Transverse colon (tissue), 4 donors: ENCODE results near the gene TPRG1L. TPM values are rescaled to one million over a fixed set of nuclear protein-coding genes. Genes with fewer than 3 reads are reported as not detected.

Source experiments
- DNase-seq: peaks from one replicate; pipeline ENCODE4 v3.0.0-alpha.2; 2019
- H3K27ac ChIP-seq, 4 donors: fragments of 200-600 bp; sonication (generic); 2 replicates each; pipeline ENCODE4 v1.5.1; 2016 to 2018; ENCODE audit warnings: inconsistent platforms in 4 of 4
- H3K27me3 ChIP-seq: fragments of 200-600 bp; sonication (generic); 2 replicates; pipeline ENCODE4 v1.5.1; 2017; ENCODE audit warnings: inconsistent platforms
- H3K36me3 ChIP-seq, 4 donors: fragments of 200-600 bp; sonication (generic); 2 replicates each; pipeline ENCODE4 v1.5.1; 2017 to 2019; ENCODE audit warnings: inconsistent platforms in 4 of 4
- H3K4me1 ChIP-seq, 4 donors: fragments of 200-600 bp; sonication (generic); 2 replicates each; pipeline ENCODE4 v1.5.1; 2017 to 2020; ENCODE audit warnings: inconsistent platforms in 4 of 4
- H3K4me3 ChIP-seq, 4 donors: fragments of 200-600 bp; sonication (generic); 1 replicate in 1 of 4; 2 replicates in 3 of 4; pipeline versions ENCODE4 v1.5.1 to v1.6.1; 2017 to 2019; ENCODE audit warnings: inconsistent platforms in 4 of 4
- H3K9me3 ChIP-seq, 2 donors: fragments of 200-600 bp; sonication (generic); 2 replicates each; pipeline ENCODE4 v1.5.1; 2017 to 2019; ENCODE audit warnings: inconsistent platforms in 2 of 2
- CTCF ChIP-seq, 5 experiments: fragments of 200-600 bp in 3 of 5; fragments of 450-650 bp in 2 of 5; sonication (generic) in 3 of 5; IDR thresholded peaks; 1 replicate in 2 of 5; 2 replicates in 3 of 5; pipeline ENCODE4 v1.5.1; 2016 to 2017; ENCODE audit warnings: antibody characterized with exemption in 5 of 5, inconsistent platforms in 3 of 5, mild to moderate bottlenecking in 2 of 5, moderate library complexity in 1 of 5
- EP300 ChIP-seq: sonication (generic); formaldehyde crosslinking; IDR thresholded peaks from one replicate; pipeline ENCODE4 v1.6.1; 2017; ENCODE audit warnings: antibody characterized with exemption, low read depth
- POLR2A ChIP-seq: fragments of 450-650 bp; IDR thresholded peaks from one replicate; pipeline ENCODE4 v1.6.1; 2016; ENCODE audit warnings: antibody characterized with exemption, mild to moderate bottlenecking, moderate library complexity
- POLR2AphosphoS5 ChIP-seq, 3 donors: sonication (generic); formaldehyde crosslinking; IDR thresholded peaks; one replicate each; pipeline ENCODE4 v1.6.1; 2016; ENCODE audit warnings: antibody characterized with exemption in 3 of 3
- WGBS, 2 donors: methylation state at CpG; one replicate each; pipeline ENCODE4 v1.1.5; 2018; ENCODE audit warnings: low coverage in 1 of 2; 5-methylcytosine and 5-hydroxymethylcytosine counted together
- in situ Hi-C, 4 donors: fragments of 200-750 bp; cut with MboI; loops; one replicate each; pipeline versions ENCODE4 v1.15.0 to v1.15.1; 2017; ENCODE audit warnings: low sequenced_read_pairs in 3 of 4, low pct_ligation_motif_present in 1 of 4, low pct_unique_long_range_greater_than_20kb in 1 of 4
- intact Hi-C: fragments of 100-400 bp; cut with DNase I; formaldehyde crosslinking; loops from one replicate; pipeline ENCODE4 v1.15.1; 2023; ENCODE audit warnings: low total_unique reads
- total RNA-seq, 4 donors: library from RNA; depleted of rRNA; stranded (reverse); fragments of >200 nt; gene quantifications; one replicate each; pipeline ENCODE4 v1.1.0, GENCODE V29; 2016

Gene TPRG1L
- total RNA-seq, 4 donors from 2014 or later: 24.5 to 86.8 (median 56.0) TPM

GRCh38 chr1:3623441-3624199, 1.2 kb upstream of the TPRG1L start:
- DNase-seq: no peak
- WGBS, 2 donors: 35 to 41% methylated on average over 16 to 23 of the region's 23 CpGs
- in situ Hi-C loops: loop anchor here in 1 of 4 donors (10.0 kb wide), 1 partner anchor 139 kb away; no protein-coding TSS in a partner anchor

GRCh38 chr1:3625151-3625907, 514 bp downstream of the TPRG1L start:
- Histone ChIP-seq H3K4me1 (peaks cover 15 to 27% (median 24%) of the 10 kb centered on the region in 4 donors), H3K27me3 (no peaks in the 10 kb centered on the region), H3K27ac (peak overlapping the region; percentile 82 to 94 (median 92)), H3K4me3 (peak overlapping the region; percentile 78 to 98 (median 90)), H3K36me3 (peaks cover 0 to 18% (median 8%) of the 10 kb centered on the region in 4 donors), H3K9me3 (no peaks in the 10 kb centered on the region)
- 2% methylated on average over 43 of the region's 71 CpGs; no CpG with 5 or more reads in 1 of the 2 donors for WGBS, 2 donors
- in situ Hi-C loops (loop anchor here in 1 of 4 donors (10.0 kb wide), 1 partner anchor 141 kb away; no protein-coding TSS in a partner anchor), intact Hi-C loops (loop anchor here (10.0 kb wide), 1 partner anchor 1431 kb away; the partner anchor contains the start of gene FAAP20)
- TF ChIP-seq CTCF (IDR thresholded peaks at IDR 0.05): no peak
- TF ChIP-seq POLR2AphosphoS5 (IDR thresholded peaks at IDR 0.05): peak; percentile 47 to 72 (median 60)
- no peak for TF ChIP-seq EP300
- peak; percentile 79 for TF ChIP-seq POLR2A
- peak; percentile 72 for DNase-seq

More at GRCh38 chr1:3623441-3624199, 1.2 kb upstream of the TPRG1L start:
- peak overlapping the region; percentile 82 to 94 (median 92) for H3K27ac ChIP-seq
- H3K4me1 ChIP-seq: peaks cover 15 to 30% (median 26%) of the 10 kb centered on the region in 4 donors
- H3K27me3 ChIP-seq: no peaks in the 10 kb centered on the region
- H3K9me3 ChIP-seq: no peaks in the 10 kb centered on the region
- intact Hi-C loops: loop anchor here (10.0 kb wide), 1 partner anchor 1429 kb away; the partner anchor contains the start of gene FAAP20
- H3K36me3 ChIP-seq: peaks cover 0 to 16% (median 5%) of the 10 kb centered on the region in 4 donors
- H3K4me3 ChIP-seq: peak overlapping the region; percentile 78 to 98 (median 94)
- TF ChIP-seq CTCF (IDR thresholded peaks at IDR 0.05) (no peak), EP300 (no peak), POLR2AphosphoS5 (IDR thresholded peaks at IDR 0.05) (no peak), POLR2A (no peak)

- in situ Hi-C loops: loop anchor here in 1 of 4 donors (10.0 kb wide), 1 partner anchor 141 kb away; no protein-coding TSS in a partner anchor
These were observed 1.2 kb downstream of the TPRG1L start for GRCh38 chr1:3626025-3626424.

GRCh38 chr1:3627515-3628253, 2.9 kb downstream of the TPRG1L start:
- Histone ChIP-seq H3K27me3 (no peaks in the 10 kb centered on the region), H3K4me3 (no peak overlapping the region), H3K36me3 (peaks cover 0 to 18% (median 8%) of the 10 kb centered on the region in 4 donors), H3K4me1 (peaks cover 15 to 23% (median 23%) of the 10 kb centered on the region in 4 donors), H3K27ac (no peak overlapping the region), H3K9me3 (no peaks in the 10 kb centered on the region)
- TF ChIP-seq CTCF (IDR thresholded peaks at IDR 0.05) (no peak), EP300 (no peak), POLR2A (no peak)
- no peak for DNase-seq
- in situ Hi-C loops (loop anchor here in 1 of 4 donors (10.0 kb wide), 1 partner anchor 143 kb away; no protein-coding TSS in a partner anchor), intact Hi-C loops (loop anchor here (10.0 kb wide), 1 partner anchor 1433 kb away; the partner anchor contains the start of gene FAAP20)
- 89 to 93% methylated on average over 6 to 26 of the region's 26 CpGs for WGBS, 2 donors

More at GRCh38 chr1:3626025-3626424, 1.2 kb downstream of the TPRG1L start:
- Histone ChIP-seq H3K36me3 (peaks cover 0 to 18% (median 8%) of the 10 kb centered on the region in 4 donors), H3K27ac (peak overlapping the region; percentile 82 to 94 (median 92)), H3K9me3 (no peaks in the 10 kb centered on the region), H3K27me3 (no peaks in the 10 kb centered on the region), H3K4me1 (peaks cover 15 to 27% (median 23%) of the 10 kb centered on the region in 4 donors), H3K4me3 (peak overlapping the region in 3 of 4 donors; percentile 78 to 98 (median 90))
- no peak for TF ChIP-seq EP300
- TF ChIP-seq POLR2A: no peak
- no peak for TF ChIP-seq POLR2AphosphoS5 (IDR thresholded peaks at IDR 0.05)
- intact Hi-C loops: loop anchor here (10.0 kb wide), 1 partner anchor 1431 kb away; the partner anchor contains the start of gene FAAP20
- DNase-seq: no peak
- 67 to 82% methylated on average over 4 of the region's 4 CpGs for WGBS, 2 donors
